Stomach (tissue), 9 donors: ENCODE measurements around the gene NOL12. TPM values are rescaled to one million over a fixed set of nuclear protein-coding genes. Genes with fewer than 3 reads are reported as not detected.

Experiments
- DNase-seq, 2 donors: peaks; one replicate each; pipeline versions ENCODE4 v3.0.0 to v3.0.0-alpha.2; 2013 to 2019
- H3K27ac ChIP-seq, 5 donors: fragments of 200-600 bp in 4 of 5; sonication (generic) in 4 of 5; one replicate each; pipeline ENCODE4 v1.5.1; 2013 to 2019; ENCODE audit warnings: mild to moderate bottlenecking in 1 of 5, moderate library complexity in 1 of 5
- H3K27me3 ChIP-seq, 3 donors: fragments of 200-600 bp; sonication (generic); one replicate each; pipeline ENCODE4 v1.5.1; 2017 to 2019; ENCODE audit warnings: mixed run types in 1 of 3
- H3K36me3 ChIP-seq, 4 donors: fragments of 200-600 bp; sonication (generic); 1 replicate in 3 of 4; 2 replicates in 1 of 4; pipeline ENCODE4 v1.5.1; 2016 to 2019
- H3K4me1 ChIP-seq, 4 donors: fragments of 200-600 bp; sonication (generic); one replicate each; pipeline ENCODE4 v1.5.1; 2016 to 2019
- H3K4me3 ChIP-seq, 4 donors: fragments of 200-600 bp; sonication (generic) in 3 of 4; one replicate each; pipeline ENCODE4 v1.5.1; 2016 to 2019; ENCODE audit warnings: mild to moderate bottlenecking in 1 of 4
- H3K9me3 ChIP-seq, 4 donors: fragments of 200-600 bp; sonication (generic); one replicate each; pipeline ENCODE4 v1.5.1; 2016 to 2019
- CTCF ChIP-seq, 7 experiments: fragments of 450-650 bp in 4 of 7; fragments of 200-600 bp in 3 of 7; sonication (generic) in 3 of 7; IDR thresholded peaks; one replicate each; pipeline ENCODE4 v1.5.1; 2016 to 2019; ENCODE audit warnings: antibody characterized with exemption in 7 of 7, control low read depth in 2 of 7, mild to moderate bottlenecking in 1 of 7
- EP300 ChIP-seq: sonication (generic); formaldehyde crosslinking; IDR thresholded peaks from one replicate; pipeline ENCODE4 v1.6.1; 2017; ENCODE audit warnings: antibody characterized with exemption
- POLR2A ChIP-seq, 4 donors: fragments of 450-650 bp; IDR thresholded peaks; one replicate each; pipeline ENCODE4 v1.6.1; 2016; ENCODE audit warnings: antibody characterized with exemption in 4 of 4, control low read depth in 2 of 4, mild to moderate bottlenecking in 1 of 4, moderate library complexity in 1 of 4
- POLR2AphosphoS5 ChIP-seq, 3 donors: sonication (generic); formaldehyde crosslinking; IDR thresholded peaks; one replicate each; pipeline ENCODE4 v1.6.1; 2016; ENCODE audit warnings: antibody characterized with exemption in 3 of 3
- WGBS, 5 donors: extraction: QIAGEN DNeasy Blood & Tissue Kit in 3 of 5; methylation state at CpG; one replicate each; pipeline versions ENCODE4 v1.1.5 to v1.1.7; 2013 to 2018; 5-methylcytosine and 5-hydroxymethylcytosine counted together
- intact Hi-C: fragments of 100-400 bp; cut with DNase I; formaldehyde crosslinking; loops from one replicate; pipeline ENCODE4 v1.15.1; 2023; ENCODE audit warnings: low total_unique reads
- polyA plus RNA-seq, 3 donors: library from polyadenylated mRNA; stranded (reverse); fragments of 200-250 nt; gene quantifications; one replicate each; pipeline ENCODE4 v1.2.3, GENCODE V29; 2013
- total RNA-seq, 5 donors: library from RNA; depleted of rRNA; stranded (reverse); fragments of >200 nt; gene quantifications; one replicate each; pipeline versions ENCODE4 v1.1.0 to v1.2.3, GENCODE V29; 2014 to 2016
- donor health status: healthy with polysubstance abuse.
- donor health status: Bipolar disorder and iron deficiency.
- donor health status: healthy.

NOL12 gene
- total and polyA plus RNA-seq, 8 donors: 9.3 to 64.6 (median 35.3) TPM

GRCh38 chr22:37674951-37675929 is 10.9 kb upstream of the NOL12 start, which contains the start of gene LGALS1:
TSS of gene LGALS1 (plus strand) at chr22:37675636. CDS start at chr22:37675703, 67 bp downstream.
- WGBS, 5 donors: 8 to 15% (median 11%) methylated on average over 19 to 34 of the region's 34 CpGs
- Histone ChIP-seq H3K9me3 (no peaks in the 10 kb centered on the region), H3K4me3 (peak within 1 kb of the TSS; percentile 52 to 60 (median 60)), H3K36me3 (peaks cover 3 to 21% (median 10%) of the 10 kb centered on the region in 4 donors), H3K27ac (peak within 1 kb of the TSS; percentile 88 to 94 (median 94)), H3K27me3 (no peaks in the 10 kb centered on the region), H3K4me1 (peaks cover 31 to 75% (median 59%) of the 10 kb centered on the region in 4 donors)
- peak; percentile 94 to 97 for DNase-seq
- TF ChIP-seq POLR2A (IDR thresholded peaks at IDR 0.05) (no peak), CTCF (IDR thresholded peaks at IDR 0.05) (peak in 1 of 7 experiments; percentile 38), POLR2AphosphoS5 (IDR thresholded peaks at IDR 0.05) (peak; percentile 54 to 88 (median 55)), EP300 (no peak)
- intact Hi-C loops: no loop called here

- H3K27ac ChIP-seq: peak overlapping the region; percentile 88 to 94 (median 94)
- peaks cover 3 to 21% (median 10%) of the 10 kb centered on the region in 4 donors for H3K36me3 ChIP-seq
- H3K4me3 ChIP-seq: peak overlapping the region; percentile 52 to 60 (median 60)
- TF ChIP-seq POLR2A (IDR thresholded peaks at IDR 0.05) (no peak), EP300 (no peak), CTCF (IDR thresholded peaks at IDR 0.05) (no peak), POLR2AphosphoS5 (IDR thresholded peaks at IDR 0.05) (no peak)
- no peaks in the 10 kb centered on the region for H3K9me3 ChIP-seq
- peak in 1 of 2 donors; percentile 62 for DNase-seq
- intact Hi-C loops: no loop called here
- H3K27me3 ChIP-seq: no peaks in the 10 kb centered on the region
- WGBS, 5 donors: 4 to 25% (median 18%) methylated on average over 16 to 17 of the region's 17 CpGs
- H3K4me1 ChIP-seq: peaks cover 33 to 77% (median 63%) of the 10 kb centered on the region in 4 donors
Observed at GRCh38 chr22:37675930-37676735, 10.0 kb upstream of the NOL12 start.

- peaks cover 3 to 21% (median 10%) of the 10 kb centered on the region in 4 donors for H3K36me3 ChIP-seq
- peaks cover 41 to 85% (median 70%) of the 10 kb centered on the region in 4 donors for H3K4me1 ChIP-seq
- H3K27ac ChIP-seq: peak overlapping the region; percentile 88 to 94 (median 94)
- H3K27me3 ChIP-seq: no peaks in the 10 kb centered on the region
- intact Hi-C loops: no loop called here
- peak overlapping the region; percentile 52 to 60 (median 60) for H3K4me3 ChIP-seq
- TF ChIP-seq CTCF (IDR thresholded peaks at IDR 0.05) (no peak), EP300 (no peak), POLR2AphosphoS5 (IDR thresholded peaks at IDR 0.05) (peak in 2 of 3 donors; percentile 57 to 78), POLR2A (IDR thresholded peaks at IDR 0.05) (no peak)
- H3K9me3 ChIP-seq: no peaks in the 10 kb centered on the region
- peak; percentile 85 to 96 for DNase-seq
- 1 to 3% (median 2%) methylated on average over 26 to 42 of the region's 42 CpGs for WGBS, 5 donors
Observed at GRCh38 chr22:37676736-37677492, 9.2 kb upstream of the NOL12 start.
